H1 (cell line): Measurements from ENCODE around the gene IRX4. TPM values are rescaled to one million over a fixed set of nuclear protein-coding genes. Genes with fewer than 3 reads are reported as not detected.

Source experiments
- BCL11A ChIP-seq, 2 experiments: IDR thresholded peaks; one replicate each; pipeline ENCODE4 v1.6.1; 2011; ENCODE audit warnings: low read depth in 2 of 2, low read length in 2 of 2, mild to moderate bottlenecking in 2 of 2
- polyA plus RNA-seq, 7 experiments: library from polyadenylated mRNA; depleted of rRNA in 3 of 7; stranded (reverse) in 5 of 7; unstranded in 2 of 7; fragments of >200 nt in 5 of 7; fragments of 200-250 nt in 2 of 7; gene quantifications; 1 replicate in 5 of 7; 2 replicates in 1 of 7; 4 replicates in 1 of 7; pipeline versions ENCODE4 v1.2.1 to v1.2.3, GENCODE V29; 2011 to 2013; ENCODE audit warnings: missing spikeins in 2 of 7, mixed read lengths in 2 of 7
- total RNA-seq: library from RNA; stranded (reverse); fragmentation: NEBNext Ultra II Directional; extraction: Animal tissue kit (Norgen Biotek cat#: 25700); gene quantifications from 2 replicates; pipeline ENCODE4 v1.2.1, GENCODE V29; 2021

The IRX4 gene
- total and polyA plus RNA-seq, 2 of the 8 experiments (the other 6 are each of a cell fraction or from before 2014, with no cell fraction given) = 0.45 to 1.2 TPM

- no peak for TF ChIP-seq BCL11A (IDR thresholded peaks at IDR 0.05; ENCODE audit: low read depth in 2 of 2, low read length in 2 of 2)
Observed at GRCh38 chr5:1834721-1835429, 47.9 kb downstream of the IRX4 start (continued).
